Measurements from ENCODE around the gene LRRC10B. TPM values are rescaled to one million over a fixed set of nuclear protein-coding genes. Genes with fewer than 3 reads are reported as not detected.

The LRRC10B gene
- total RNA-seq, 1 donor from 2014 or later = not detected

- H3K4me3 ChIP-seq (ENCODE audit: low read depth, low read length) = no peak overlapping the region
- TF ChIP-seq, protein P1, sequence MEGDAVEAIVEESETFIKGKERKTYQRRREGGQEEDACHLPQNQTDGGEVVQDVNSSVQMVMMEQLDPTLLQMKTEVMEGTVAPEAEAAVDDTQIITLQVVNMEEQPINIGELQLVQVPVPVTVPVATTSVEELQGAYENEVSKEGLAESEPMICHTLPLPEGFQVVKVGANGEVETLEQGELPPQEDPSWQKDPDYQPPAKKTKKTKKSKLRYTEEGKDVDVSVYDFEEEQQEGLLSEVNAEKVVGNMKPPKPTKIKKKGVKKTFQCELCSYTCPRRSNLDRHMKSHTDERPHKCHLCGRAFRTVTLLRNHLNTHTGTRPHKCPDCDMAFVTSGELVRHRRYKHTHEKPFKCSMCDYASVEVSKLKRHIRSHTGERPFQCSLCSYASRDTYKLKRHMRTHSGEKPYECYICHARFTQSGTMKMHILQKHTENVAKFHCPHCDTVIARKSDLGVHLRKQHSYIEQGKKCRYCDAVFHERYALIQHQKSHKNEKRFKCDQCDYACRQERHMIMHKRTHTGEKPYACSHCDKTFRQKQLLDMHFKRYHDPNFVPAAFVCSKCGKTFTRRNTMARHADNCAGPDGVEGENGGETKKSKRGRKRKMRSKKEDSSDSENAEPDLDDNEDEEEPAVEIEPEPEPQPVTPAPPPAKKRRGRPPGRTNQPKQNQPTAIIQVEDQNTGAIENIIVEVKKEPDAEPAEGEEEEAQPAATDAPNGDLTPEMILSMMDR (conservative IDR thresholded peaks at IDR 0.05; ENCODE audit: low read depth, low read length) = no peak
- no peak for DNase-seq (ENCODE audit: low read depth)
Observed at GRCh38 chr11:61536676-61537270, 28.2 kb downstream of the LRRC10B start.

DNA sequence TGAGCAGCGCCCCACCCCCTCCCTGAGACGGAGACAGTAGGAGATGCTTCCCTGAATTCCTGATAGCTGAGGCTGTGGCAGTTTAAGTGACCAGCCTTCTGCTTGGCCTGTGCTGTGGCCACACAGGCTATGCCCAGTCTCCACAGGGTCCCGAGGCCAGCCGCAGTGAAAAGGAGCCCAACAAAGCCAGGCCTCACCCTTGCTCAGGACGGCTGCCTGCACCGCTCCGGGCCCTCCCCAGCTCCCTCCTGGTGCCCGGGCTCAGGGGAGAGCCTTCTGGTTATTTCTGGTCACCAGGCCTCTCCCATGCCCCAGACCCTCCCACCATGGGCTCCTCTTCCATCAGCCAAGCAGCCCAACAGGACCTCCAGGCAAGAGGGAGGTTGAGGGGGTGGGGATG lies 28.8 kb downstream of the LRRC10B start:
- TF ChIP-seq, protein P1 (conservative IDR thresholded peaks at IDR 0.05; ENCODE audit: low read depth, low read length) = no peak
- H3K4me3 ChIP-seq (ENCODE audit: low read depth, low read length) = no peak overlapping the region
- no peak for DNase-seq (ENCODE audit: low read depth)

DNA sequence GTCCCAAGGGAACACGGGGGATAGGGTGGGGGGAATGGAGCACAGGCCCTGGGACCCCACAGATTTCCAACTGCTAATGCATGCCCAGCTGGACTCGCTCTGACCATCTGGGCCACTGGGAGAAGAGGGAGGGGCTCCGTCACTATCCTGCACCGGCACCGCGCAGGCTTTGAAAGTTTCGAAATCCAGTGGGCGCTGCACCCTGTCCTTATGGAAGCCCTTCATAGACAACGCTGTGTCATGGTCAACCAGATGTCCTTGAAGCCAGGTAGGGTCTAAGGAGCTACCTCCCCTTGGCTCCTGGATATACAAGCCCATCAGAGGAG lies 30.1 kb downstream of the LRRC10B start:
- TF ChIP-seq, protein P1 (conservative IDR thresholded peaks at IDR 0.05; ENCODE audit: low read depth, low read length) = no peak
- no peak overlapping the region for H3K4me3 ChIP-seq (ENCODE audit: low read depth, low read length)
- no peak for DNase-seq (ENCODE audit: low read depth)

DNA sequence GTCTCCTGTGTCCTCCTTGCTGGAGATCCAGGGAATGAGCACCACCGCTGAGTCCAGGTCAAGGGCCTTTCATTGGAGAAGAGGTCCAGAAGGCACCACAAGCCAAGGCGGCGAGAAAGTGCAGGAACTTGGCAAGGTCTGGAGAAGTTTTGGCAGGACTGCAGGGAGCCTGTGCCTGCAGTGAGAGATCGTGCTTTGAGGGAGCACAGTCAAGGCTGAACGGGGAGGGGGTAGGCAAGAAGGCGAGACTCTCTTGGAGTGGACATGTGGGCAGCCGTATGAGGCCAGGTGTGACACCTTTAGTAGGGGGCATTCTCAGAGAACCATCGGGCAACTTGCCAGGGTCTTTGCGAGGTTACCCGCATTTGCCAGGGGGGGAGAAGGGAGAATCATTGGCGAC lies 30.5 kb downstream of the LRRC10B start:
- TF ChIP-seq, protein P1 (conservative IDR thresholded peaks at IDR 0.05; ENCODE audit: low read depth, low read length) = no peak
- no peak for DNase-seq (ENCODE audit: low read depth)
- no peak overlapping the region for H3K4me3 ChIP-seq (ENCODE audit: low read depth, low read length)

- TF ChIP-seq, protein P1 (conservative IDR thresholded peaks at IDR 0.05; ENCODE audit: low read depth, low read length) = no peak
- DNase-seq (ENCODE audit: low read depth) = no peak
- no peak overlapping the region for H3K4me3 ChIP-seq (ENCODE audit: low read depth, low read length)
Observed at GRCh38 chr11:61539831-61540357, 31.3 kb downstream of the LRRC10B start.

- TF ChIP-seq, protein P1 (conservative IDR thresholded peaks at IDR 0.05; ENCODE audit: low read depth, low read length) = no peak
- H3K4me3 ChIP-seq (ENCODE audit: low read depth, low read length) = no peak overlapping the region
- no peak for DNase-seq (ENCODE audit: low read depth)
Observed at GRCh38 chr11:61540528-61540927, 32.0 kb downstream of the LRRC10B start.

DNA sequence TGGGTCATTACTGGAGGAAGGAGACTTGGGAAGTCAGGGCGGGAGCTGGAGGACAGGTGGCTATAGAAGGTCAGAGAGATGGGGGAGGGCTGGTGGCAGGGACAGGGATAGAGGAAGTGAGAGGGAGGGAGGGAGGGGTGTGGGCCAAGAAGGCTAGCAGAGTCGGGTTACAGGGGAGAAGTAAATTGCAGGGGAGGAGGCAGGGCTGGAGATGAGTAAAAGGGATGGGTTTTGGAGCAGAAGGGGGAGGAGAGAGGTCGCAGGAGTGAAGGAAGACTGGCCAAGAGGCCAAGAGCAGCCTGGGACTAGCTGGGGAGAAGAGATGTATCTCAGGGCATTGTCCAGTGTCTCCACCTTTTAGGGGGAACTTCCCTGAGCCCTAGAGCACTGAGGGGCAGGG lies 33.0 kb downstream of the LRRC10B start:
- TF ChIP-seq, protein P1 (conservative IDR thresholded peaks at IDR 0.05; ENCODE audit: low read depth, low read length) = no peak
- H3K4me3 ChIP-seq (ENCODE audit: low read depth, low read length) = no peak overlapping the region
- no peak for DNase-seq (ENCODE audit: low read depth)
